Spleen (tissue), 7 donors: Measurements from ENCODE around the gene ATP7B.

ENCODE experiments used
- POLR2A ChIP-seq, 3 donors: fragments of 450-650 bp; IDR thresholded peaks; one replicate each; pipeline ENCODE4 v1.5.1; 2017; ENCODE audit warnings: antibody characterized with exemption in 3 of 3, mild to moderate bottlenecking in 1 of 3
- POLR2AphosphoS5 ChIP-seq, 3 donors: sonication (generic); formaldehyde crosslinking; IDR thresholded peaks; one replicate each; pipeline ENCODE4 v1.5.1; 2017; ENCODE audit warnings: antibody characterized with exemption in 3 of 3
- TF ChIP-seq, protein P1 (sequence below), 11 experiments: fragments of 200-600 bp in 7 of 11; fragments of 450-650 bp in 4 of 11; sonication (generic) in 4 of 11; IDR thresholded peaks in 8 of 11; conservative IDR thresholded peaks in 3 of 11; 1 replicate in 7 of 11; 2 replicates in 4 of 11; pipeline versions ENCODE4 v1.4.0 to v1.8.0; 2016 to 2021; ENCODE audit warnings: antibody characterized with exemption in 11 of 11, inconsistent platforms in 4 of 11, mild to moderate bottlenecking in 1 of 11
- donor health status: DM: no; HTN: no; CAD: no; lungs with moderate emphysema.
- donor health status: DM: no; HTN: no; CAD: no.
- donor health status: DM: no; HTN: no; CAD: no.

DNA sequence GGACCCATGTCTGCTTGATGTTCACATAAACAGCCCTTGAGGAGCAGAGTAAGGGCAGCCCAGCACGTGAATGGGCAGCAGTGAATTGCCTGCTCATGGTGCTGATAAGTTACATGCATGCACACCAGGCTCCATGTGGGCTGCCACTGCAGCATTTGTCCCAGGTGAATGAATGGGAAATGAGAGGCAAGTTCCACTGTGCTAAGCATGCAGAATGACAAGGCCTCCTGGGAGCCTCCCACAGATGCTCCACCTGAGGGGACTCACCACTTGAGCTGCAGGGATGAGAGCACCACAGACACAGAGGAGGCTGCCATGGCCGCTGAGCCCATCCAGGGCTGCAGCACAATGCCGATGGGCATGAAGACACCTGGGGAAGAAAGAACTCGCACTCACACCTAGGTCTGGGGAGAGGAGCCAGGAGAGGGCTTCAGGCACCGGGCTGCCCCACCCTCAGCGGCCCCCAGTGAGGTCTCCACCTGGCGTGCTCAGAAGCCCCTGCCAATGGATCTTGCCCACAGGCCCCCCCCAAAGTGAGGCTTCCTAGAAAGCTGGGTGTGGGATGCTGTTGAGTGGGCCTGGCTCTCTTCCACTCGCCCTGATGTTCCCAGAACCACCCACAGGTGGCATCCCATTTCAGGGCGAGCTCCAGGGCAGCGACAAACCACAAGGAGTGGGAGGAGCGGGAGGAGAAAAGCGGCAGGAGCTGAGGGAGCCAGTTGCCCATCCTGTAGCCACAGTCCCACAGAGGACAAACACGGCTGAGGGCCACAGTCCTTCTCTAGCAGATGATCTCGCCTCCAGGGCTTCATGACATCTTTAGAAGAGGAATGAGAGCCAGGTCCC, 75.7 kb downstream of the ATP7B start:
- TF ChIP-seq, protein P1, sequence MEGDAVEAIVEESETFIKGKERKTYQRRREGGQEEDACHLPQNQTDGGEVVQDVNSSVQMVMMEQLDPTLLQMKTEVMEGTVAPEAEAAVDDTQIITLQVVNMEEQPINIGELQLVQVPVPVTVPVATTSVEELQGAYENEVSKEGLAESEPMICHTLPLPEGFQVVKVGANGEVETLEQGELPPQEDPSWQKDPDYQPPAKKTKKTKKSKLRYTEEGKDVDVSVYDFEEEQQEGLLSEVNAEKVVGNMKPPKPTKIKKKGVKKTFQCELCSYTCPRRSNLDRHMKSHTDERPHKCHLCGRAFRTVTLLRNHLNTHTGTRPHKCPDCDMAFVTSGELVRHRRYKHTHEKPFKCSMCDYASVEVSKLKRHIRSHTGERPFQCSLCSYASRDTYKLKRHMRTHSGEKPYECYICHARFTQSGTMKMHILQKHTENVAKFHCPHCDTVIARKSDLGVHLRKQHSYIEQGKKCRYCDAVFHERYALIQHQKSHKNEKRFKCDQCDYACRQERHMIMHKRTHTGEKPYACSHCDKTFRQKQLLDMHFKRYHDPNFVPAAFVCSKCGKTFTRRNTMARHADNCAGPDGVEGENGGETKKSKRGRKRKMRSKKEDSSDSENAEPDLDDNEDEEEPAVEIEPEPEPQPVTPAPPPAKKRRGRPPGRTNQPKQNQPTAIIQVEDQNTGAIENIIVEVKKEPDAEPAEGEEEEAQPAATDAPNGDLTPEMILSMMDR (IDR thresholded peaks at IDR 0.05 in 8 of 11, conservative IDR thresholded peaks at IDR 0.05 in 3 of 11) = no peak
- TF ChIP-seq POLR2A (IDR thresholded peaks at IDR 0.05) (no peak), POLR2AphosphoS5 (IDR thresholded peaks at IDR 0.05) (no peak)
